ENCODE data around the gene HOXC9. TPM values are rescaled to one million over a fixed set of nuclear protein-coding genes. Genes with fewer than 3 reads are reported as not detected.

Gene HOXC9
- total RNA-seq, 1 donor from 2014 or later = not detected

GRCh38 chr12:53958128-53958527 is 41.8 kb upstream of the HOXC9 start:
- no peaks in the 10 kb centered on the region for H3K36me3 ChIP-seq
- no peak overlapping the region for H3K27ac ChIP-seq
- TF ChIP-seq CTCF (IDR thresholded peaks at IDR 0.05) (no peak), POLR2AphosphoS5 (IDR thresholded peaks at IDR 0.05; ENCODE audit: insufficient read depth in 1 of 2, low read depth in 1 of 2) (no peak), POLR2A (IDR thresholded peaks at IDR 0.05) (no peak)
- no peak overlapping the region for H3K4me3 ChIP-seq
- DNase-seq (ENCODE audit: extremely low spot score in 2 of 2) = no peak
- no peaks in the 10 kb centered on the region for H3K9me3 ChIP-seq
- intact Hi-C loops (cut with DNase I) = no loop called here
- H3K4me1 ChIP-seq = peaks cover 2% of the 10 kb centered on the region
- H3K27me3 ChIP-seq = peaks cover 30% of the 10 kb centered on the region

- DNase-seq (ENCODE audit: extremely low spot score in 2 of 2) = no peak
- H3K9me3 ChIP-seq = no peaks in the 10 kb centered on the region
- no peaks in the 10 kb centered on the region for H3K36me3 ChIP-seq
- H3K27me3 ChIP-seq = peaks cover 23% of the 10 kb centered on the region
- H3K4me3 ChIP-seq = no peak overlapping the region
- TF ChIP-seq POLR2AphosphoS5 (IDR thresholded peaks at IDR 0.05; ENCODE audit: insufficient read depth in 1 of 2, low read depth in 1 of 2) = no peak
- intact Hi-C loops (cut with DNase I) = no loop called here
- H3K4me1 ChIP-seq = no peaks in the 10 kb centered on the region
- H3K27ac ChIP-seq = no peak overlapping the region
Observed at GRCh38 chr12:53959314-53959713, 40.6 kb upstream of the HOXC9 start.

DNA sequence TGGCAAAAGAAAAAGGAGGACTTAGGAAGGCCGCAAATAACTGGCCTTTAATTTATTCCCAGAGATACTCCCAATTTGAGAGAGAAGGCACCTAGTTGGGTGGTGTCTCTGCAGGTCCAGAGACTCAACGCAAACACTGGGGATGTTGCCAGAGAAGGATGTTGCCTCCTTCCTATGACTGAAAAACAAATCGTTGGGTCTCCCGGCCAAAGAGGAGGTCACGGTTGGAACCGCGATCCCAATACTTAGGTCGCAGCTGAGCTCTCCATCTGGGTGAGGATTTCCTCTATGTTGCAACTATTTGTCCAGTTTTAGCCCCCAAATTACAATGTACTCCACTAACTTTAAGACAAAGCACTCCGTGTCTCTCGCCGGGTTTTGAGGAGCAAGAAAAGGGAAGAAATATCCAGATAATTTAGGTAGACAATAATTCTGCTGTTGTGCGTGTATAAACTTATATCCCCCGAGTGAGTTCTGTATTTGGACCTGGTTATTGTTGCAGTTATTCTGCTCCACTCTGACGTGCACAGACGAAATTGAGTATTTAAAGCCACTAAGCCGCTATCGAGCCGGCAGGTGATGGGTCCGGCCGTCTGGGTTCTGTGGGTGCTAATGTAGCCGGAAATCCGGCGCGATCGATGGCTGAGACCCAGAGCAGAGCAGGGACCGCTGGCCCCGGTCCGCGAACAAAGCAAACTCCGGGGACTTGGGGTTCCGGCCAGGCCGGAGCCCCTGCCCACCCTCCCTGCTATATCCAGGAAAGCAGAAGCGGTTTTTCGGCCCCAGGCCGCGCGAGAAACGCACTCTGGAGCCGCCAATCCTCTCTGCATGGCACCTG is 39.6 kb upstream of the HOXC9 start:
- TF ChIP-seq POLR2AphosphoS5 (IDR thresholded peaks at IDR 0.05; ENCODE audit: insufficient read depth in 1 of 2, low read depth in 1 of 2) = no peak
- TF ChIP-seq POLR2A (IDR thresholded peaks at IDR 0.05) = no peak
- TF ChIP-seq CTCF (IDR thresholded peaks at IDR 0.05) = no peak
- Histone ChIP-seq H3K9me3 (no peaks in the 10 kb centered on the region), H3K36me3 (no peaks in the 10 kb centered on the region), H3K4me1 (no peaks in the 10 kb centered on the region), H3K27ac (no peak overlapping the region), H3K27me3 (peaks cover 14% of the 10 kb centered on the region), H3K4me3 (no peak overlapping the region)
- DNase-seq (ENCODE audit: extremely low spot score in 2 of 2) = no peak
- intact Hi-C loops (cut with DNase I) = no loop called here

DNA sequence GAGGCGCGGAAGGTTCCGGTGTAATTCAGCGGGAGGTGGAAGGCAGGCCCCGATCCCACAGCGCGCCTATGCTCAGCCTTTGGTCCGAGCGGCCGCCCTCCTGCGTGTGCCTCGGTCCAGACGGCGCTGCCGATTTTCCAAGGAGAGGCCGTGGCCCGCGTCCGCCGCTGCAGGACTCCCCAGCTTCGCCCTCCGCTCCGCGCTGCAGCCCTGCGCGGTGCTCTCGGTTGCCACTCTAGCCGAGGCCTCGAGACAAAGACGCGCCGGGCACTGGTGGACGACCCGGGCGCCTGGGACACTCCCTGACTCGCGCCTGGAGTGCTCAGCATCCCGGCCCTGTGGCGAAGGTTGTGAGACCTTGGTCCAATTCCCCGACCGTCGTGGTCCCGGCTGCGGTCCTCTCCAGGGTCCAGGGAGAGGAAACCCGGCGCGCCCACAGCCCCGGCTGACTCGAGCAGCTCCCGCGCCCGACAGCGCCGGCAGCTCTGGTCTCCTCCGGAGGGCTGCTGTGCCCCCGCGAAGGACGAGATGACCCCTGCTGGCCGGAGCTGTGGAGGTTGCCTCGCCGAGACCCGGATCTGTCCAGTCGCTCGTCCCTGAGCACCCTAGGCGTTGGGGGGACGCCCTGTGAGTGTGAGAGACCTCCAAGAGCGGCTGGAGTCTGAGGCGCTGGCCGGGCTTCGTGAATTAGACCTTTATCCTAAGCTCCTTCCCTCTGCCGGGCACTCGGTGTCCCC is 38.8 kb upstream of the HOXC9 start:
- no peak overlapping the region for H3K4me3 ChIP-seq
- no peaks in the 10 kb centered on the region for H3K36me3 ChIP-seq
- H3K27me3 ChIP-seq = peaks cover 12% of the 10 kb centered on the region
- intact Hi-C loops (cut with DNase I) = no loop called here
- no peak for TF ChIP-seq POLR2AphosphoS5 (IDR thresholded peaks at IDR 0.05; ENCODE audit: insufficient read depth in 1 of 2, low read depth in 1 of 2)
- TF ChIP-seq CTCF (IDR thresholded peaks at IDR 0.05) = no peak
- no peak for TF ChIP-seq POLR2A (IDR thresholded peaks at IDR 0.05)
- H3K27ac ChIP-seq = no peak overlapping the region
- DNase-seq (ENCODE audit: extremely low spot score in 2 of 2) = no peak
- no peaks in the 10 kb centered on the region for H3K4me1 ChIP-seq
- no peaks in the 10 kb centered on the region for H3K9me3 ChIP-seq

- H3K9me3 ChIP-seq = no peaks in the 10 kb centered on the region
- H3K36me3 ChIP-seq = no peaks in the 10 kb centered on the region
- H3K27ac ChIP-seq = no peak overlapping the region
- H3K4me3 ChIP-seq = no peak overlapping the region
- intact Hi-C loops (cut with DNase I) = no loop called here
- no peak for DNase-seq (ENCODE audit: extremely low spot score in 2 of 2)
- TF ChIP-seq POLR2A (IDR thresholded peaks at IDR 0.05) (no peak), POLR2AphosphoS5 (IDR thresholded peaks at IDR 0.05; ENCODE audit: insufficient read depth in 1 of 2, low read depth in 1 of 2) (no peak), CTCF (IDR thresholded peaks at IDR 0.05) (no peak)
- H3K4me1 ChIP-seq = no peaks in the 10 kb centered on the region
- H3K27me3 ChIP-seq = peaks cover 12% of the 10 kb centered on the region
Observed at GRCh38 chr12:53963005-53963404, 37.0 kb upstream of the HOXC9 start.
